ENCODE data around the gene TESK1. TPM values are rescaled to one million over a fixed set of nuclear protein-coding genes. Genes with fewer than 3 reads are reported as not detected.

Gene TESK1
- total RNA-seq, 1 donor from 2014 or later: 28.7 TPM

- TF ChIP-seq, protein P1, sequence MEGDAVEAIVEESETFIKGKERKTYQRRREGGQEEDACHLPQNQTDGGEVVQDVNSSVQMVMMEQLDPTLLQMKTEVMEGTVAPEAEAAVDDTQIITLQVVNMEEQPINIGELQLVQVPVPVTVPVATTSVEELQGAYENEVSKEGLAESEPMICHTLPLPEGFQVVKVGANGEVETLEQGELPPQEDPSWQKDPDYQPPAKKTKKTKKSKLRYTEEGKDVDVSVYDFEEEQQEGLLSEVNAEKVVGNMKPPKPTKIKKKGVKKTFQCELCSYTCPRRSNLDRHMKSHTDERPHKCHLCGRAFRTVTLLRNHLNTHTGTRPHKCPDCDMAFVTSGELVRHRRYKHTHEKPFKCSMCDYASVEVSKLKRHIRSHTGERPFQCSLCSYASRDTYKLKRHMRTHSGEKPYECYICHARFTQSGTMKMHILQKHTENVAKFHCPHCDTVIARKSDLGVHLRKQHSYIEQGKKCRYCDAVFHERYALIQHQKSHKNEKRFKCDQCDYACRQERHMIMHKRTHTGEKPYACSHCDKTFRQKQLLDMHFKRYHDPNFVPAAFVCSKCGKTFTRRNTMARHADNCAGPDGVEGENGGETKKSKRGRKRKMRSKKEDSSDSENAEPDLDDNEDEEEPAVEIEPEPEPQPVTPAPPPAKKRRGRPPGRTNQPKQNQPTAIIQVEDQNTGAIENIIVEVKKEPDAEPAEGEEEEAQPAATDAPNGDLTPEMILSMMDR (IDR thresholded peaks at IDR 0.05; ENCODE audit: partially characterized antibody, unreplicated experiment): no peak
- peaks cover 7% of the 10 kb centered on the region for H3K27me3 Mint-ChIP-seq (ENCODE audit: unreplicated experiment)
- no peak for DNase-seq
- no peak overlapping the region for H3K27ac Mint-ChIP-seq (ENCODE audit: unreplicated experiment)
- H3K9me3 Mint-ChIP-seq (ENCODE audit: unreplicated experiment): peaks cover 7% of the 10 kb centered on the region
- H3K4me3 Mint-ChIP-seq (ENCODE audit: unreplicated experiment): no peak overlapping the region
- no peaks in the 10 kb centered on the region for H3K4me1 Mint-ChIP-seq (ENCODE audit: low read depth, unreplicated experiment)
- H3K36me3 Mint-ChIP-seq (ENCODE audit: unreplicated experiment): no peaks in the 10 kb centered on the region
Observed at GRCh38 chr9:35562895-35563780, 41.9 kb upstream of the TESK1 start.

GRCh38 chr9:35563791-35564197 lies 41.3 kb upstream of the TESK1 start:
- peaks cover 7% of the 10 kb centered on the region for H3K9me3 Mint-ChIP-seq (ENCODE audit: unreplicated experiment)
- no peak overlapping the region for H3K4me3 Mint-ChIP-seq (ENCODE audit: unreplicated experiment)

DNA sequence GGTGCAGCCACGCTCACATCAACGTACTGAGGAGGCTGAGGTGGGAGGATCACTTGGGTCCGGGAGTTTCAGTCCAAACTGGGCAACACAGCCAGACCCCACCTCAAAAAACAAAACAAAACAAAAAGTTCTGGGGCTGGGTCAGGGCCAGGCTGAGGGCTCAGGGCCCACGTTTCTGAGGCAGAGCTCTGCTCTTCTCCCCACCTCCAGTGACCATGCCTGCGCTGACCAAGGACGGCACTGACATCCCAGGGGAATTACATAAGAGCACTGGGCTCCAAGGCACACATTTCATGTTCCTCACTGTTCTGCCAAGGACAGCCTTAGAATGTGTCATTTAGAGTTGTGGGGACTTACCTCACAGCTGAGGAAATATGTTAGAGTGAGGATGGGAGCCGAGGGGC lies 40.4 kb upstream of the TESK1 start:
- TF ChIP-seq, protein P1 (IDR thresholded peaks at IDR 0.05; ENCODE audit: partially characterized antibody, unreplicated experiment): no peak
- Mint-ChIP-seq H3K4me3 (ENCODE audit: unreplicated experiment) (no peak overlapping the region), H3K27me3 (ENCODE audit: unreplicated experiment) (peaks cover 9% of the 10 kb centered on the region), H3K27ac (ENCODE audit: unreplicated experiment) (no peak overlapping the region), H3K9me3 (ENCODE audit: unreplicated experiment) (peaks cover 7% of the 10 kb centered on the region), H3K36me3 (ENCODE audit: unreplicated experiment) (no peaks in the 10 kb centered on the region), H3K4me1 (ENCODE audit: low read depth, unreplicated experiment) (peaks cover 8% of the 10 kb centered on the region)
- DNase-seq: no peak

More at GRCh38 chr9:35563791-35564197, 41.3 kb upstream of the TESK1 start:
- TF ChIP-seq, protein P1 (IDR thresholded peaks at IDR 0.05; ENCODE audit: partially characterized antibody, unreplicated experiment): no peak
- Mint-ChIP-seq H3K27me3 (ENCODE audit: unreplicated experiment) (peaks cover 7% of the 10 kb centered on the region), H3K4me1 (ENCODE audit: low read depth, unreplicated experiment) (no peaks in the 10 kb centered on the region), H3K27ac (ENCODE audit: unreplicated experiment) (no peak overlapping the region), H3K36me3 (ENCODE audit: unreplicated experiment) (no peaks in the 10 kb centered on the region)
- no peak for DNase-seq

DNA sequence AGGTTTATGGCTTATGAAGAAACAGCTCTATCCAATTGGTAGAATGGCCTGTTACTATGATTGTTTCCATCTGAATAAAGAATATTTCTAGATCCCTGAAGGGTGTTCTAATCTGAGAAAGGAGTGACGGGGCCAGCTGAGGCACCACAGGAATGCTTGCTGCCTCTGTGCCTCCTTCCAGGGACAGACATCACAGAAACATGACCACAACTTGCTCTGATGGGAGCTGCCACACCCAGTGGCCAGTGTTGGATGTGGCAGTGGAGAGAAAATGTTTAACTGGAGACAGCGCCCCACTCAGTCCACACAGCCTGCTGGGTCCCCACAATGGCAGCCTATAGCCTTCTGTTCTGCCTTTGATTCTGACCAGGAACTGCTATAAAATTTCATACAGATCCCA lies 38.6 kb upstream of the TESK1 start:
- H3K27ac Mint-ChIP-seq (ENCODE audit: unreplicated experiment): no peak overlapping the region
- DNase-seq: no peak
- H3K9me3 Mint-ChIP-seq (ENCODE audit: unreplicated experiment): peaks cover 6% of the 10 kb centered on the region
- peaks cover 10% of the 10 kb centered on the region for H3K4me1 Mint-ChIP-seq (ENCODE audit: low read depth, unreplicated experiment)
- no peaks in the 10 kb centered on the region for H3K36me3 Mint-ChIP-seq (ENCODE audit: unreplicated experiment)
- H3K27me3 Mint-ChIP-seq (ENCODE audit: unreplicated experiment): peaks cover 9% of the 10 kb centered on the region
- TF ChIP-seq, protein P1 (IDR thresholded peaks at IDR 0.05; ENCODE audit: partially characterized antibody, unreplicated experiment): no peak
- H3K4me3 Mint-ChIP-seq (ENCODE audit: unreplicated experiment): no peak overlapping the region

DNA sequence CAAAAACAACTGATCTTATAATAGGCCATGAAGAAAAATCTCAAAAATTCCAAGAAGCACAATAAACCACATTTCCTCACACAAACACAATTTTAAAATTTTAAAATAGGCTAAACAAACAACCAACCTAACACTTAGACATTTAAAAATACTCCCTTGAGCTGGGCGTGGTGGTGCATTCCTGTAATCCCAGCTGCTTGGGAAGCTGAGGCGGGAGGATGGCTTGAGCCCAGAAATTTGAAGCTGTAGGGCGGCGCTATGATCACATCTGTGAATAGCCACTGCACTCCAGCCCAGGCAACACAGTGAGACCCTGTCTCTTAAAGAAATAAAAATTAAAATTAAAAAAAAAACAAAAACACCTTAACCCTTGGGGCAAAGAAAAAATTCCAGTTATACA lies 36.9 kb upstream of the TESK1 start:
- Mint-ChIP-seq H3K27me3 (ENCODE audit: unreplicated experiment) (peaks cover 5% of the 10 kb centered on the region), H3K4me1 (ENCODE audit: low read depth, unreplicated experiment) (peaks cover 10% of the 10 kb centered on the region), H3K9me3 (ENCODE audit: unreplicated experiment) (peaks cover 5% of the 10 kb centered on the region), H3K36me3 (ENCODE audit: unreplicated experiment) (no peaks in the 10 kb centered on the region), H3K4me3 (ENCODE audit: unreplicated experiment) (no peak overlapping the region), H3K27ac (ENCODE audit: unreplicated experiment) (no peak overlapping the region)
- DNase-seq: no peak
- TF ChIP-seq, protein P1 (IDR thresholded peaks at IDR 0.05; ENCODE audit: partially characterized antibody, unreplicated experiment): no peak

All from glutamatergic neuron (in vitro differentiated cells).